SU-DHL-6 (cell line): ENCODE measurements around the gene ROR1.

Experiments used
- H2AFZ ChIP-seq: fragments of 200-600 bp; sonication (generic); 2 replicates; pipeline ENCODE4 v1.6.1; 2014; ENCODE audit warnings: low read depth, mild to moderate bottlenecking, moderate library complexity, mixed read lengths, antibody characterized with exemption, low read length; ENCODE audit not compliant: severe bottlenecking
- H3F3A ChIP-seq: fragments of 200-600 bp; shearing (Covaris generic); 2 replicates; pipeline ENCODE4 v1.6.0; 2016; ENCODE audit warnings: antibody characterized with exemption, mild to moderate bottlenecking; ENCODE audit not compliant: insufficient read depth
- H3K27ac ChIP-seq: fragments of 200-600 bp; sonication (generic); 2 replicates; pipeline ENCODE4 v1.5.1; 2016; ENCODE audit warnings: low read depth, mild to moderate bottlenecking, low read length, moderate library complexity, mixed read lengths
- H3K27me3 ChIP-seq: fragments of 200-600 bp; sonication (generic), shearing (Covaris generic); 2 replicates; pipeline ENCODE4 v1.6.0; 2014; ENCODE audit warnings: mild to moderate bottlenecking, low read length
- H3K36me3 ChIP-seq: fragments of 200-600 bp; sonication (generic); 2 replicates; pipeline ENCODE4 v1.6.1; 2014; ENCODE audit warnings: mild to moderate bottlenecking, low read length, mixed read lengths
- H3K4me2 ChIP-seq: fragments of 300-600, 200-600 bp; shearing (Covaris generic), sonication (generic); 2 replicates; pipeline ENCODE4 v1.6.0; 2014; ENCODE audit warnings: low read length, low read depth, mild to moderate bottlenecking; ENCODE audit not compliant: poor library complexity, severe bottlenecking
- H3K4me3 ChIP-seq: fragments of 200-600 bp; sonication (generic); 2 replicates; pipeline ENCODE4 v1.5.1; 2014; ENCODE audit warnings: antibody characterized with exemption, low read length, mild to moderate bottlenecking, mixed read lengths; ENCODE audit not compliant: insufficient read depth, poor library complexity, severe bottlenecking
- H3K79me2 ChIP-seq: fragments of 200-600 bp; sonication (generic); 2 replicates; pipeline ENCODE4 v1.6.1; 2014; ENCODE audit warnings: mild to moderate bottlenecking, low read length, moderate library complexity; ENCODE audit not compliant: insufficient read depth
- H3K9ac ChIP-seq: fragments of 200-600 bp; sonication (generic); 2 replicates; pipeline ENCODE4 v1.7.0; 2014; ENCODE audit warnings: mild to moderate bottlenecking, low read length
- H3K9me2 ChIP-seq: fragments of 200-600 bp; sonication (generic); replicated peaks from 2 replicates; pipeline ENCODE4 v1.6.1; 2014; ENCODE audit warnings: low read length; ENCODE audit not compliant: insufficient read depth
- H3K9me3 ChIP-seq: fragments of 200-600 bp; sonication (generic); 2 replicates; pipeline ENCODE4 v1.6.1; 2014; ENCODE audit warnings: low read length, mixed read lengths; ENCODE audit not compliant: insufficient read depth
- H4K20me1 ChIP-seq: fragments of 200-600 bp; sonication (generic); 2 replicates; pipeline ENCODE4 v1.6.1; 2014; ENCODE audit warnings: low read depth, mild to moderate bottlenecking, antibody characterized with exemption, low read length, moderate library complexity, mixed read lengths
- EZH2phosphoT487 ChIP-seq: fragments of 200-600 bp; sonication (generic), shearing (Covaris generic); conservative IDR thresholded peaks from 2 replicates; pipeline ENCODE4 v1.6.1; 2018; ENCODE audit warnings: mild to moderate bottlenecking, antibody characterized with exemption, low read length, moderate library complexity, mixed read lengths
- TF ChIP-seq, protein P1 (sequence below): fragments of 200-600 bp; sonication (generic); IDR thresholded peaks from one replicate; pipeline ENCODE4 v1.5.1; 2017; ENCODE audit warnings: antibody characterized with exemption, mild to moderate bottlenecking, low read length, moderate library complexity; ENCODE audit not compliant: insufficient read depth, poor library complexity, severe bottlenecking

ROR1 gene

DNA sequence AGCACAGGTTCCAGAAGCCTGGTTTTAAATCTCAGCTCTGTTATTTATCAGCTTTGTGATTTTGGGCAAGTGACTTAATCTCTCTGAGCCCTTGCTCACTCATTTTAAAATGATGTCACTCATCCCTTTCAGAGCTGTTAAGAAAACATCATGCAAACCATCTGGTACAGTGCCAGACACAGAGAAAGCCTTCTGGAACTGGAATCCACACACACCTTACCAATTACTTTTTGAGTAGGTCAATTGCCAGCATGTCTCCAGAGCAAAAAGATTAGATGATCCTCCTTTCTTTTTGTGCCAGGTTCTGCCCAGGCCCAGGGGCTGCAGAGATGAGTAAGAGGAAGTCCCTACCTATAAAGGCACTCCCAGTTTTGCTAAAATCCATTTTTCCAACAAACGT, 61.3 kb downstream of the ROR1 start:
- no peaks in the 10 kb centered on the region for H3K9me3 ChIP-seq

DNA sequence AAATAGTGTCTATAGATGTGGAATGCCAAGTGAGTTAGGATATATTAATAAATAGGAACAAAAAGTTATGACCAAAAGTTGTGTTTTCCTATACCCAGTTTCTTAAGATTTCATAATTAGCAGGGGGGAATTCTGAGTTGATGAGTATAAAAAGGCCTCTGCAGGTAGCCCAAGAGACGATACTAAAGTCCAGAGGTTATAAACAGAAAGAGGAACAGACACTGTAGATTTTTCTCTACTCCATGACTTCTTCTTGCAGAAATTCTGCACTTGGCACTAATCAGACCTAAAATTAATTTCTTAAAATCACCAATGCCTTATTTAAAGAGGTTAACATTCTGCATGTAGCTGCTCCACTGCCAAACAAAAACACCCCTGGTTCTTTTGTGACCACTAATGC, 62.6 kb downstream of the ROR1 start:
- Histone ChIP-seq H3K36me3 (no peaks in the 10 kb centered on the region), H2AFZ (no peak overlapping the region), H3K9me3 (no peaks in the 10 kb centered on the region), H3K9ac (no peak overlapping the region), H3F3A (no peaks in the 10 kb centered on the region), H4K20me1 (no peaks in the 10 kb centered on the region), H3K4me3 (no peak overlapping the region), H3K27me3 (no peaks in the 10 kb centered on the region), H3K9me2 (no peaks in the 10 kb centered on the region), H3K4me2 (no peak overlapping the region), H3K79me2 (no peaks in the 10 kb centered on the region), H3K27ac (no peak overlapping the region)
- TF ChIP-seq, protein P1, sequence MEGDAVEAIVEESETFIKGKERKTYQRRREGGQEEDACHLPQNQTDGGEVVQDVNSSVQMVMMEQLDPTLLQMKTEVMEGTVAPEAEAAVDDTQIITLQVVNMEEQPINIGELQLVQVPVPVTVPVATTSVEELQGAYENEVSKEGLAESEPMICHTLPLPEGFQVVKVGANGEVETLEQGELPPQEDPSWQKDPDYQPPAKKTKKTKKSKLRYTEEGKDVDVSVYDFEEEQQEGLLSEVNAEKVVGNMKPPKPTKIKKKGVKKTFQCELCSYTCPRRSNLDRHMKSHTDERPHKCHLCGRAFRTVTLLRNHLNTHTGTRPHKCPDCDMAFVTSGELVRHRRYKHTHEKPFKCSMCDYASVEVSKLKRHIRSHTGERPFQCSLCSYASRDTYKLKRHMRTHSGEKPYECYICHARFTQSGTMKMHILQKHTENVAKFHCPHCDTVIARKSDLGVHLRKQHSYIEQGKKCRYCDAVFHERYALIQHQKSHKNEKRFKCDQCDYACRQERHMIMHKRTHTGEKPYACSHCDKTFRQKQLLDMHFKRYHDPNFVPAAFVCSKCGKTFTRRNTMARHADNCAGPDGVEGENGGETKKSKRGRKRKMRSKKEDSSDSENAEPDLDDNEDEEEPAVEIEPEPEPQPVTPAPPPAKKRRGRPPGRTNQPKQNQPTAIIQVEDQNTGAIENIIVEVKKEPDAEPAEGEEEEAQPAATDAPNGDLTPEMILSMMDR = no peak
- no peak for TF ChIP-seq EZH2phosphoT487

More for the DNA sequence above, 61.3 kb downstream of the ROR1 start:
- no peak overlapping the region for H3K27ac ChIP-seq
- H3K9ac ChIP-seq = no peak overlapping the region
- H3K36me3 ChIP-seq = no peaks in the 10 kb centered on the region
- no peak overlapping the region for H3K4me2 ChIP-seq
- no peaks in the 10 kb centered on the region for H3K79me2 ChIP-seq
- no peaks in the 10 kb centered on the region for H3K27me3 ChIP-seq
- no peaks in the 10 kb centered on the region for H4K20me1 ChIP-seq
- no peak overlapping the region for H3K4me3 ChIP-seq
- no peak overlapping the region for H2AFZ ChIP-seq
- H3K9me2 ChIP-seq = no peaks in the 10 kb centered on the region
- TF ChIP-seq EZH2phosphoT487 = no peak
- TF ChIP-seq, protein P1 = no peak
- H3F3A ChIP-seq = no peaks in the 10 kb centered on the region

GRCh38 chr1:63836830-63837229, 63.0 kb downstream of the ROR1 start:
- H3K27me3 ChIP-seq = no peaks in the 10 kb centered on the region
- no peak overlapping the region for H3K4me2 ChIP-seq
- H3K9me3 ChIP-seq = no peaks in the 10 kb centered on the region
- TF ChIP-seq, protein P1 = no peak
- TF ChIP-seq EZH2phosphoT487 = no peak
- no peak overlapping the region for H3K27ac ChIP-seq
- no peak overlapping the region for H3K9ac ChIP-seq
- no peaks in the 10 kb centered on the region for H3K9me2 ChIP-seq
- H2AFZ ChIP-seq = no peak overlapping the region
- no peaks in the 10 kb centered on the region for H3F3A ChIP-seq
- H3K4me3 ChIP-seq = no peak overlapping the region
- no peaks in the 10 kb centered on the region for H3K36me3 ChIP-seq
- no peaks in the 10 kb centered on the region for H3K79me2 ChIP-seq
- H4K20me1 ChIP-seq = no peaks in the 10 kb centered on the region
